ENCODE results near the gene RNF11. TPM values are rescaled to one million over a fixed set of nuclear protein-coding genes. Genes with fewer than 3 reads are reported as not detected.

Gene RNF11
- total RNA-seq, 1 experiment from 2014 or later: 82.1 TPM

- intact Hi-C loops (cut with micrococcal nuclease; ENCODE audit: unreplicated experiment): no loop called here
- no peaks in the 10 kb centered on the region for H3K27me3 Mint-ChIP-seq (ENCODE audit: unreplicated experiment)
- no TSS peak for BruUV-seq (replicated peaks)
- H3K4me1 Mint-ChIP-seq (ENCODE audit: low read depth, unreplicated experiment): no peaks in the 10 kb centered on the region
- CTCF ChIA-PET: no interaction called here
- no peak for DNase-seq
- H3K27ac Mint-ChIP-seq (ENCODE audit: unreplicated experiment): no peak overlapping the region
- H3K9me3 Mint-ChIP-seq (ENCODE audit: low read depth, unreplicated experiment): no peaks in the 10 kb centered on the region
- TF ChIP-seq, protein P1, sequence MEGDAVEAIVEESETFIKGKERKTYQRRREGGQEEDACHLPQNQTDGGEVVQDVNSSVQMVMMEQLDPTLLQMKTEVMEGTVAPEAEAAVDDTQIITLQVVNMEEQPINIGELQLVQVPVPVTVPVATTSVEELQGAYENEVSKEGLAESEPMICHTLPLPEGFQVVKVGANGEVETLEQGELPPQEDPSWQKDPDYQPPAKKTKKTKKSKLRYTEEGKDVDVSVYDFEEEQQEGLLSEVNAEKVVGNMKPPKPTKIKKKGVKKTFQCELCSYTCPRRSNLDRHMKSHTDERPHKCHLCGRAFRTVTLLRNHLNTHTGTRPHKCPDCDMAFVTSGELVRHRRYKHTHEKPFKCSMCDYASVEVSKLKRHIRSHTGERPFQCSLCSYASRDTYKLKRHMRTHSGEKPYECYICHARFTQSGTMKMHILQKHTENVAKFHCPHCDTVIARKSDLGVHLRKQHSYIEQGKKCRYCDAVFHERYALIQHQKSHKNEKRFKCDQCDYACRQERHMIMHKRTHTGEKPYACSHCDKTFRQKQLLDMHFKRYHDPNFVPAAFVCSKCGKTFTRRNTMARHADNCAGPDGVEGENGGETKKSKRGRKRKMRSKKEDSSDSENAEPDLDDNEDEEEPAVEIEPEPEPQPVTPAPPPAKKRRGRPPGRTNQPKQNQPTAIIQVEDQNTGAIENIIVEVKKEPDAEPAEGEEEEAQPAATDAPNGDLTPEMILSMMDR (IDR thresholded peaks at IDR 0.05; ENCODE audit: unreplicated experiment): no peak
- no peak overlapping the region for H3K4me3 Mint-ChIP-seq (ENCODE audit: low read depth, unreplicated experiment)
- H3K36me3 Mint-ChIP-seq (ENCODE audit: insufficient read depth, unreplicated experiment): no peaks in the 10 kb centered on the region
These were observed 86.5 kb downstream of the RNF11 start for GRCh38 chr1:51322417-51323101.

Other genes starting within 250 kb of the RNF11 start
- gene C1orf185, start 134.0 kb upstream of the RNF11 start, total RNA-seq (2022): not detected in 2 replicates
- 18.8 and 19.1 TPM in 2 replicates for gene TTC39A, start 94.3 kb downstream of the RNF11 start, total RNA-seq (2022)